HepG2 (cell line): ENCODE results near the gene KLF18. TPM values are rescaled to one million over a fixed set of nuclear protein-coding genes. Genes with fewer than 3 reads are reported as not detected.

Source experiments
- ATAC-seq: fragments of 200-7000 bp; cut with Tn5 transposase; 3 replicates; pipeline ENCODE4 v1.9.1; 2020; ENCODE audit warnings: mild to moderate bottlenecking, moderate library complexity
- BruUV-seq: library from RNA; stranded (reverse); fragments of 400-500 nt; replicated peaks from 2 replicates; lab custom pipeline; 2021; lab: Mats Ljungman, UMichigan
- CTCF ChIA-PET: fragments of 300-600 bp; formaldehyde crosslinking; extraction: SDS; loops from one replicate; lab custom pipeline; 2021; ENCODE audit warnings: low total read pairs, inconsistent platforms, low intra/inter-chr PET ratio; lab: Yijun Ruan, JAX
- POLR2A ChIA-PET: fragments of 350-600 bp; sonication (Branson Sonifier 250); formaldehyde crosslinking; loops from one replicate; lab custom pipeline; 2020; ENCODE audit warnings: antibody characterized with exemption, inconsistent platforms; lab: Yijun Ruan, JAX
- DNase-seq: peaks from one replicate; pipeline ENCODE4 v3.0.0-alpha.2; 2015; ENCODE audit warnings: low spot score
- FAIRE-seq: peaks from 3 replicates; lab custom pipeline; 2011; peaks lifted over from hg19 to GRCh38; lab: Jason Lieb, UNC
- H2AFZ ChIP-seq: one replicate; pipeline ENCODE4 v1.6.1; 2011; ENCODE audit warnings: low read length, inconsistent platforms
- H3K27ac ChIP-seq: fragments of 300-600 bp; 3 replicates; pipeline ENCODE4 v1.8.0; 2011; ENCODE audit warnings: mixed run types, mild to moderate bottlenecking, mixed read lengths, low read length, inconsistent platforms; ENCODE audit not compliant: insufficient read depth; ENCODE audit errors: extremely low read length
- H3K27me3 ChIP-seq, 2 experiments: fragments of 200-600 bp in 1 of 2; 2 replicates in 1 of 2; 3 replicates in 1 of 2; pipeline versions ENCODE4 v1.6.0 to v1.8.0; 2011; ENCODE audit warnings: low read length in 2 of 2, mild to moderate bottlenecking in 2 of 2, moderate library complexity in 2 of 2, inconsistent platforms in 1 of 2; ENCODE audit not compliant: insufficient read depth in 2 of 2, control insufficient read depth in 1 of 2
- H3K36me3 ChIP-seq, 2 experiments: fragments of 200-600 bp in 1 of 2; replicated peaks in 1 of 2; 2 replicates in 1 of 2; 3 replicates in 1 of 2; pipeline versions ENCODE4 v1.5.1 to v1.8.0; 2011; ENCODE audit warnings: low read length in 2 of 2, inconsistent platforms in 1 of 2; ENCODE audit not compliant: insufficient read depth in 2 of 2, control insufficient read depth in 1 of 2
- H3K4me1 ChIP-seq: 2 replicates; pipeline ENCODE4 v1.5.1; 2012; ENCODE audit warnings: low read length, inconsistent platforms; ENCODE audit not compliant: insufficient read depth
- H3K4me2 ChIP-seq: 2 replicates; pipeline ENCODE4 v1.6.0; 2011; ENCODE audit warnings: low read depth, low read length, inconsistent platforms
- H3K4me3 ChIP-seq, 3 experiments: fragments of 200-600 bp in 1 of 3; sonication (generic), shearing (Covaris generic) in 1 of 3; replicated peaks in 1 of 3; 2 replicates each; pipeline ENCODE4 v1.5.1; 2011 to 2016; ENCODE audit warnings: low read length in 3 of 3, inconsistent platforms in 2 of 3, low read depth in 2 of 3, mild to moderate bottlenecking in 2 of 3, control low read depth in 1 of 3, mixed read lengths in 1 of 3; ENCODE audit not compliant: insufficient read depth in 1 of 3
- H3K79me2 ChIP-seq: one replicate; pipeline ENCODE4 v1.6.1; 2011; ENCODE audit warnings: low read length, inconsistent platforms; ENCODE audit not compliant: insufficient read depth
- H3K9ac ChIP-seq: 2 replicates; pipeline ENCODE4 v1.6.0; 2011; ENCODE audit warnings: mild to moderate bottlenecking, low read depth, low read length, inconsistent platforms; ENCODE audit not compliant: insufficient read depth
- H3K9me3 ChIP-seq: 2 replicates; pipeline ENCODE4 v1.5.1; 2012; ENCODE audit warnings: mild to moderate bottlenecking, low read length
- H4K20me1 ChIP-seq: 2 replicates; pipeline ENCODE4 v1.6.0; 2011; ENCODE audit warnings: inconsistent platforms, mild to moderate bottlenecking, low read length, moderate library complexity; ENCODE audit not compliant: insufficient read depth
- ARNT ChIP-seq: fragments of 450-650 bp; IDR thresholded peaks from 2 replicates; pipeline ENCODE4 v1.6.1; 2017
- CBX5 ChIP-seq: sonication (generic); formaldehyde crosslinking; IDR thresholded peaks from 2 replicates; pipeline ENCODE4 v1.4.0; 2020; ENCODE audit warnings: missing genetic modification reagents, borderline replicate concordance
- ELF1 ChIP-seq: sonication (generic); formaldehyde crosslinking; IDR thresholded peaks from 2 replicates; pipeline ENCODE4 v1.4.0; 2020; ENCODE audit warnings: missing genetic modification reagents
- GTF3A ChIP-seq: sonication (generic); formaldehyde crosslinking; conservative IDR thresholded peaks from 2 replicates; pipeline ENCODE4 v1.4.0; 2020; ENCODE audit warnings: mild to moderate bottlenecking, missing genetic modification reagents
- GZF1 ChIP-seq: sonication (generic); formaldehyde crosslinking; IDR thresholded peaks from 2 replicates; pipeline ENCODE4 v1.5.1; 2020; ENCODE audit warnings: mild to moderate bottlenecking, missing genetic modification reagents
- RFXANK ChIP-seq: IDR thresholded peaks from 2 replicates; pipeline ENCODE4 v1.6.1; 2016
- SRY ChIP-seq: sonication (generic); formaldehyde crosslinking; IDR thresholded peaks from 2 replicates; pipeline ENCODE4 v1.8.0; 2022; ENCODE audit warnings: mild to moderate bottlenecking, missing genetic modification reagents
- ZNF180 ChIP-seq: sonication (generic); formaldehyde crosslinking; IDR thresholded peaks from 2 replicates; pipeline ENCODE4 v1.4.0; 2020; ENCODE audit warnings: low read depth, missing genetic modification reagents, borderline replicate concordance
- ZNF235 ChIP-seq: sonication (generic); formaldehyde crosslinking; IDR thresholded peaks from 2 replicates; pipeline ENCODE4 v1.8.1; 2023; ENCODE audit warnings: mild to moderate bottlenecking, missing genetic modification reagents, borderline replicate concordance
- ZNF350 ChIP-seq: sonication (generic); formaldehyde crosslinking; IDR thresholded peaks from 2 replicates; pipeline ENCODE4 v1.4.0; 2020; ENCODE audit warnings: mild to moderate bottlenecking, low read depth, missing genetic modification reagents, borderline replicate concordance
- WGBS: methylation state at CpG from one replicate; pipeline ENCODE4 v1.1.6; 2017; ENCODE audit warnings: low lambda C conversion rate; 5-methylcytosine and 5-hydroxymethylcytosine counted together
- in situ Hi-C: cut with HindIII; loops from 2 replicates; pipeline ENCODE4 v1.10.0; 2017; ENCODE audit warnings: low pct_unique_long_range_greater_than_20kb; ENCODE audit not compliant: extremely low pct_ligation_motif_present
- intact Hi-C: fragments of 100-400 bp; cut with micrococcal nuclease; formaldehyde crosslinking; loops from one replicate; pipeline ENCODE4 v1.10.0; 2022; ENCODE audit not compliant: unreplicated experiment
- polyA plus RNA-seq, 8 experiments: library from polyadenylated mRNA; depleted of rRNA in 3 of 8; stranded (reverse) in 7 of 8; unstranded in 1 of 8; fragments of >200 nt; fragmentation: Illumina TruSeq in 4 of 8; extraction: Trizol in 4 of 8; gene quantifications; 2 replicates each; pipeline versions ENCODE4 v1.2.1 to v1.2.3, GENCODE V29; 2011 to 2016; ENCODE audit warnings: low read depth in 4 of 8, missing spikeins in 1 of 8, mixed read lengths in 1 of 8; ENCODE audit not compliant: insufficient read depth in 1 of 8
- total RNA-seq, 5 experiments: library from RNA; depleted of rRNA; stranded (reverse); fragments of >200 nt; fragmentation: Illumina TruSeq; extraction: Trizol; gene quantifications; 2 replicates each; pipeline ENCODE4 v1.2.3, GENCODE V29; 2016; ENCODE audit warnings: low read depth in 1 of 5
- TF ChIP-seq, protein P1 (sequence below): sonication (generic); formaldehyde crosslinking; IDR thresholded peaks from 2 replicates; pipeline ENCODE4 v1.5.0; 2020; ENCODE audit warnings: mild to moderate bottlenecking, missing genetic modification reagents, borderline replicate concordance
- TF ChIP-seq, protein P2 (sequence below): IDR thresholded peaks from 2 replicates; pipeline ENCODE4 v1.6.1; 2016; ENCODE audit warnings: missing genetic modification reagents, missing compliant biosample characterization
- TF ChIP-seq, protein P3 (sequence below): sonication (generic); formaldehyde crosslinking; IDR thresholded peaks from 2 replicates; pipeline ENCODE4 v1.4.0; 2020; ENCODE audit warnings: mild to moderate bottlenecking, missing genetic modification reagents, borderline replicate concordance

The KLF18 gene
- total and polyA plus RNA-seq, 2 of the 13 experiments (the other 11 are each of a cell fraction or from before 2014, with no cell fraction given) = not detected

DNA sequence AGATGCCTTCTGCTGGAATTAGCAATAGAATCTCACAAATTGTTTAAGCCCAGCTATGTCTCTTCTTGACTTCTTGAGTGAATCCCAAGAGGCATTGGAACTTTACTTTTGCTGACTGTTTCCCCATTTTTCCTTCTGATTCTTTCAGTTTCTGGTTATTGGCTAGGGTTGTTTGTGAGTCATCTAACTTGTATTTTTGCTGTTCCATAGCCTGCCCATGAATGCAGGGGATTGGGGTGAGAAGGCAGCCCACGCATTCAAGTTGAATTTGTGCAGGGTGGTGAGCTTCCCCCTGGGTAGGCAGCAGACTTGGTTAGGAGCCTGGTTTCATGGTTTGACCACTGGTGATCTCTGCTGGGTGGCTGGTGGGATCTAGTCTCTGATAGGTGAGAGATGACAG lies 33.2 kb downstream of the KLF18 start (continued):
- TF ChIP-seq GZF1 (CRISPR knock-in tag) (no peak), RFXANK (CRISPR knock-in tag) (no peak), ZNF235 (CRISPR knock-in tag) (no peak), ARNT (no peak), CBX5 (no peak), ZNF350 (CRISPR knock-in tag) (no peak)

DNA sequence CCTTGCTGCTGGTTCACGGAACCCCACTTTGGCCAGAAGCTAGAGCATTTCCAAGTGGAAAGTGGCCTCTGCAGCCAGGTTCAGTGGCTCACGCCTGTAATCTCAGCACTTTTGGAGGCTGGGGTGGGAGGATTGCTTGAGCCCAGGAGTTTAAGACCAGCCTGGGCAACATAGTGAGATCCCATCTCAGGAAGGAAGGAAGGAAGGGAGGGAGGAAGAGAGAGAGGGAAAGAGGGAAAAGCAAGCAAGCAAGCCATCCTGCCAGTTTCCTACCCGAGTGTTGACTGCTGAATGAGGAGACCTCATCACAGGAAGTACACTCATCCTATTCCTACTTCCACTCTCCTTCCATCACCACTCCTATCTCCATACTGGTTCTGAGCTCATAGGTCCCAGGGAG lies 35.6 kb downstream of the KLF18 start:
- H3K36me3 ChIP-seq = no peaks in the 10 kb centered on the region
- DNase-seq = no peak
- H3K27ac ChIP-seq = no peak overlapping the region
- H3K9me3 ChIP-seq = no peaks in the 10 kb centered on the region
- POLR2A ChIA-PET = no interaction called here
- CTCF ChIA-PET = no interaction called here
- no peak for ATAC-seq
- no peaks in the 10 kb centered on the region for H3K4me1 ChIP-seq
- no peaks in the 10 kb centered on the region for H4K20me1 ChIP-seq
- no TSS peak for BruUV-seq
- intact Hi-C loops = no loop called here
- no peak overlapping the region for H3K9ac ChIP-seq
- H3K79me2 ChIP-seq = no peaks in the 10 kb centered on the region
- peaks cover 1 to 29% of the 10 kb centered on the region in 2 experiments; a peak in 3 of 5 replicates for H3K27me3 ChIP-seq
- in situ Hi-C loops = no loop called here
- H3K4me3 ChIP-seq = no peak overlapping the region
- 0% methylated on average over 3 of the region's 3 CpGs for WGBS
- H3K4me2 ChIP-seq = no peak overlapping the region
- H2AFZ ChIP-seq = no peak overlapping the region
- no peak for FAIRE-seq
- TF ChIP-seq, protein P1, sequence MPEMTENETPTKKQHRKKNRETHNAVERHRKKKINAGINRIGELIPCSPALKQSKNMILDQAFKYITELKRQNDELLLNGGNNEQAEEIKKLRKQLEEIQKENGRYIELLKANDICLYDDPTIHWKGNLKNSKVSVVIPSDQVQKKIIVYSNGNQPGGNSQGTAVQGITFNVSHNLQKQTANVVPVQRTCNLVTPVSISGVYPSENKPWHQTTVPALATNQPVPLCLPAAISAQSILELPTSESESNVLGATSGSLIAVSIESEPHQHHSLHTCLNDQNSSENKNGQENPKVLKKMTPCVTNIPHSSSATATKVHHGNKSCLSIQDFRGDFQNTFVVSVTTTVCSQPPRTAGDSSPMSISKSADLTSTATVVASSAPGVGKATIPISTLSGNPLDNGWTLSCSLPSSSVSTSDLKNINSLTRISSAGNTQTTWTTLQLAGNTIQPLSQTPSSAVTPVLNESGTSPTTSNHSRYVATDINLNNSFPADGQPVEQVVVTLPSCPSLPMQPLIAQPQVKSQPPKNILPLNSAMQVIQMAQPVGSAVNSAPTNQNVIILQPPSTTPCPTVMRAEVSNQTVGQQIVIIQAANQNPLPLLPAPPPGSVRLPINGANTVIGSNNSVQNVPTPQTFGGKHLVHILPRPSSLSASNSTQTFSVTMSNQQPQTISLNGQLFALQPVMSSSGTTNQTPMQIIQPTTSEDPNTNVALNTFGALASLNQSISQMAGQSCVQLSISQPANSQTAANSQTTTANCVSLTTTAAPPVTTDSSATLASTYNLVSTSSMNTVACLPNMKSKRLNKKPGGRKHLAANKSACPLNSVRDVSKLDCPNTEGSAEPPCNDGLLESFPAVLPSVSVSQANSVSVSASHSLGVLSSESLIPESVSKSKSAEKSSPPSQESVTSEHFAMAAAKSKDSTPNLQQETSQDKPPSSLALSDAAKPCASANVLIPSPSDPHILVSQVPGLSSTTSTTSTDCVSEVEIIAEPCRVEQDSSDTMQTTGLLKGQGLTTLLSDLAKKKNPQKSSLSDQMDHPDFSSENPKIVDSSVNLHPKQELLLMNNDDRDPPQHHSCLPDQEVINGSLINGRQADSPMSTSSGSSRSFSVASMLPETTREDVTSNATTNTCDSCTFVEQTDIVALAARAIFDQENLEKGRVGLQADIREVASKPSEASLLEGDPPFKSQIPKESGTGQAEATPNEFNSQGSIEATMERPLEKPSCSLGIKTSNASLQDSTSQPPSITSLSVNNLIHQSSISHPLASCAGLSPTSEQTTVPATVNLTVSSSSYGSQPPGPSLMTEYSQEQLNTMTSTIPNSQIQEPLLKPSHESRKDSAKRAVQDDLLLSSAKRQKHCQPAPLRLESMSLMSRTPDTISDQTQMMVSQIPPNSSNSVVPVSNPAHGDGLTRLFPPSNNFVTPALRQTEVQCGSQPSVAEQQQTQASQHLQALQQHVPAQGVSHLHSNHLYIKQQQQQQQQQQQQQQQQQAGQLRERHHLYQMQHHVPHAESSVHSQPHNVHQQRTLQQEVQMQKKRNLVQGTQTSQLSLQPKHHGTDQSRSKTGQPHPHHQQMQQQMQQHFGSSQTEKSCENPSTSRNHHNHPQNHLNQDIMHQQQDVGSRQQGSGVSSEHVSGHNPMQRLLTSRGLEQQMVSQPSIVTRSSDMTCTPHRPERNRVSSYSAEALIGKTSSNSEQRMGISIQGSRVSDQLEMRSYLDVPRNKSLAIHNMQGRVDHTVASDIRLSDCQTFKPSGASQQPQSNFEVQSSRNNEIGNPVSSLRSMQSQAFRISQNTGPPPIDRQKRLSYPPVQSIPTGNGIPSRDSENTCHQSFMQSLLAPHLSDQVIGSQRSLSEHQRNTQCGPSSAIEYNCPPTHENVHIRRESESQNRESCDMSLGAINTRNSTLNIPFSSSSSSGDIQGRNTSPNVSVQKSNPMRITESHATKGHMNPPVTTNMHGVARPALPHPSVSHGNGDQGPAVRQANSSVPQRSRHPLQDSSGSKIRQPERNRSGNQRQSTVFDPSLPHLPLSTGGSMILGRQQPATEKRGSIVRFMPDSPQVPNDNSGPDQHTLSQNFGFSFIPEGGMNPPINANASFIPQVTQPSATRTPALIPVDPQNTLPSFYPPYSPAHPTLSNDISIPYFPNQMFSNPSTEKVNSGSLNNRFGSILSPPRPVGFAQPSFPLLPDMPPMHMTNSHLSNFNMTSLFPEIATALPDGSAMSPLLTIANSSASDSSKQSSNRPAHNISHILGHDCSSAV (CRISPR knock-in tag) = no peak
- TF ChIP-seq SRY (CRISPR knock-in tag) (no peak), ELF1 (no peak), ZNF180 (no peak), GTF3A (no peak)
- TF ChIP-seq, protein P2, sequence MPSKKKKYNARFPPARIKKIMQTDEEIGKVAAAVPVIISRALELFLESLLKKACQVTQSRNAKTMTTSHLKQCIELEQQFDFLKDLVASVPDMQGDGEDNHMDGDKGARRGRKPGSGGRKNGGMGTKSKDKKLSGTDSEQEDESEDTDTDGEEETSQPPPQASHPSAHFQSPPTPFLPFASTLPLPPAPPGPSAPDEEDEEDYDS (CRISPR knock-in tag) = no peak
- TF ChIP-seq, protein P3, sequence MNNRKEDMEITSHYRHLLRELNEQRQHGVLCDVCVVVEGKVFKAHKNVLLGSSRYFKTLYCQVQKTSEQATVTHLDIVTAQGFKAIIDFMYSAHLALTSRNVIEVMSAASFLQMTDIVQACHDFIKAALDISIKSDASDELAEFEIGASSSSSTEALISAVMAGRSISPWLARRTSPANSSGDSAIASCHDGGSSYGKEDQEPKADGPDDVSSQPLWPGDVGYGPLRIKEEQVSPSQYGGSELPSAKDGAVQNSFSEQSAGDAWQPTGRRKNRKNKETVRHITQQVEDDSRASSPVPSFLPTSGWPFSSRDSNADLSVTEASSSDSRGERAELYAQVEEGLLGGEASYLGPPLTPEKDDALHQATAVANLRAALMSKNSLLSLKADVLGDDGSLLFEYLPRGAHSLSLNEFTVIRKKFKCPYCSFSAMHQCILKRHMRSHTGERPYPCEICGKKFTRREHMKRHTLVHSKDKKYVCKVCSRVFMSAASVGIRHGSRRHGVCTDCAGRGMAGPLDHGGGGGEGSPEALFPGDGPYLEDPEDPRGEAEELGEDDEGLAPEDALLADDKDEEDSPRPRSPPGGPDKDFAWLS = no peak
